SH-SY5Y (cell line): Measurements from ENCODE around the gene TSLP.

ENCODE experiments used
- GATA2 ChIP-seq: IDR thresholded peaks from 2 replicates; pipeline ENCODE4 v1.6.1; 2011; ENCODE audit warnings: mild to moderate bottlenecking, low read depth, low read length
- GATA3 ChIP-seq: IDR thresholded peaks from 2 replicates; pipeline ENCODE4 v1.6.1; 2011; ENCODE audit warnings: low read depth, mild to moderate bottlenecking, low read length, moderate library complexity

- TF ChIP-seq GATA2 (no peak), GATA3 (no peak)
Measured at GRCh38 chr5:111117136-111117535, 45.6 kb downstream of the TSLP start.
